Measurements from ENCODE around the gene SLC12A5. TPM values are rescaled to one million over a fixed set of nuclear protein-coding genes. Genes with fewer than 3 reads are reported as not detected.

SLC12A5 gene
- total RNA-seq, 1 experiment from 2014 or later = not detected

DNA sequence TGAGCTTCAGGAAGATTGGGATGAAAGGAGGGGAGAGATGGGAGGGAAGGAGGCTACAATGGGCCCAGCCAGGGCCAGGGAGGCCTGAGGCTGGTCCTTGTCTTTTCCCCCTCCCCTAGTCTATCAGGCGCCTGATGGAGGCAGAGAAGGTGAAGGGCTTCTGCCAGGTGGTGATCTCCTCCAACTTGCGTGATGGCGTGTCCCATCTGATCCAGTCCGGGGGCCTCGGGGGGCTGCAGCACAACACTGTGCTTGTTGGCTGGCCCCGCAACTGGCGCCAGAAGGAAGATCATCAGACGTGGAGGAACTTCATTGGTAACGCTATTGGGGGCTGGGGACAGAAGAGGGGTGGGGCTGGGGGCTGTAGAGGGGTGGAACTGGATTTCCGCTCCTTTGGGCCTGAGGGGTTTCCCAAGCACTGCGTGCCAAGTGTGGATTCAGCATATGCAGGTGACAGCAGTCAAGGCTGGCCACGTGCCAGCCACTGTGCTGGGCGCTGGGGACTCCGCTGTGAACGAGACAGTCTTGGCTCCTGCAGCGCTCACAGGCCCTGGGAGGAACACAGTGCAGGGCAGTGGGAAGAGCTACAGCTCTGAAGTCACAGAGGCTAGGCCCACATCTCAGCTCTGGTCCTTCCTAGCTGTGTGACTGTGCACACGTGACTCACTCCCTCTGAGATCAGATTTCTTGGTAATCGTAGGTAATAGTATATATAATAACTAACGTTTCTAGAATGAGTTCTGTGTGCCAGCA is 22.7 kb downstream of the SLC12A5 start:
- no peak for DNase-seq (ENCODE audit: extremely low read depth, low read depth)

DNA sequence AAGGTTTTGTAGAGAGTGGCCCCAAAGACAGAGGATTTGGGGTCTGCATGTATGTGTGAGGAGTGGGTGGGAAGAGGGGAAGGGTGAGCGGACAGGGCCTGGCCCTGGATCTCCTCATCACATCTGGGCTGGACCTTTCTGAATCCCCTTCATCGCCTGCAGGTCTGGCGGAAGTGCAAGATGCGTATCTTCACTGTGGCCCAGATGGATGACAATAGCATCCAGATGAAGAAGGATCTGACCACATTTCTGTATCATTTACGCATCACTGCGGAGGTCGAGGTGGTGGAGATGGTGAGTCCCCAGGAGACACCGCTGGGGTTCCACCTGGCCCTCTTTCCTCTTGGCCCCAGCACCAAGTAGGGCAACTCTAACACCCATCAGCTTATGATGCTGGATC is 24.4 kb downstream of the SLC12A5 start:
- DNase-seq (ENCODE audit: extremely low read depth, low read depth) = no peak

DNA sequence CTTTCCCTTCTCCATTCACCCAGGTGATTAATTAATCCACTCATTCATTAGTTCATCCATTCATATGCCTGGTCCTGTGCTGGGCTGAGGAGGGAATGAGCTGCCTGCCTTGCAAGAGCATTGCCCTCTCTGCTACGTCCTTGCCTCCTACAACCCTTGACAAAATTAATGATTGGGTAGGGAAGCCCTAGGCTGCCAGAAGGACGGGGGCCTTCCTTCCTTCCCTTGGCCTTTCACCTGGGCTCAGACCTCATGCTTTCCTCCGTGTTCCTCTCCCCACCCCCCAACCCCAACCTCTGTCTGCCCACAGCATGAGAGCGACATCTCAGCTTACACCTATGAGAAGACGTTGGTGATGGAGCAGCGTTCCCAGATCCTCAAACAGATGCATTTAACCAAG is 25.6 kb downstream of the SLC12A5 start:
- DNase-seq (ENCODE audit: extremely low read depth, low read depth) = no peak

DNA sequence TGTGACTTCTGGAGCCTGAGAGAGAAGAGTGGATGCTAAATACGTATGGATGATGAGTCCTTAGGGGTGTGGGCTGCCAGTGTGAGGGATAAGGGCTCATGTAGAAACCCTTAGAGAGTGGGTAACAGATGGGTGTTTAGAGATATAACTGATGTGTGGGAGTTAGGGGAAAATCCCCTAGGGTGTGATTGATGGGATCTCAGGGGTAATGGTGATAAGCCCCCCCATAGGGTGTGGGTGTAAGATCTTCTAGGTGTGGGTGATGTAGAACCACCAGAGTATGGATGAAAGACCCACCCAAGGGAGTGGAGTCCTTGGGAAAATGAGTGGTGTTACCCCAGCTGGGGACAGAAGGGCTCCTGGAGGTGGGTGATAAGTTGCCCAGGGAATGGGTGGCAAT is 26.3 kb downstream of the SLC12A5 start:
- DNase-seq (ENCODE audit: extremely low read depth, low read depth) = no peak

DNA sequence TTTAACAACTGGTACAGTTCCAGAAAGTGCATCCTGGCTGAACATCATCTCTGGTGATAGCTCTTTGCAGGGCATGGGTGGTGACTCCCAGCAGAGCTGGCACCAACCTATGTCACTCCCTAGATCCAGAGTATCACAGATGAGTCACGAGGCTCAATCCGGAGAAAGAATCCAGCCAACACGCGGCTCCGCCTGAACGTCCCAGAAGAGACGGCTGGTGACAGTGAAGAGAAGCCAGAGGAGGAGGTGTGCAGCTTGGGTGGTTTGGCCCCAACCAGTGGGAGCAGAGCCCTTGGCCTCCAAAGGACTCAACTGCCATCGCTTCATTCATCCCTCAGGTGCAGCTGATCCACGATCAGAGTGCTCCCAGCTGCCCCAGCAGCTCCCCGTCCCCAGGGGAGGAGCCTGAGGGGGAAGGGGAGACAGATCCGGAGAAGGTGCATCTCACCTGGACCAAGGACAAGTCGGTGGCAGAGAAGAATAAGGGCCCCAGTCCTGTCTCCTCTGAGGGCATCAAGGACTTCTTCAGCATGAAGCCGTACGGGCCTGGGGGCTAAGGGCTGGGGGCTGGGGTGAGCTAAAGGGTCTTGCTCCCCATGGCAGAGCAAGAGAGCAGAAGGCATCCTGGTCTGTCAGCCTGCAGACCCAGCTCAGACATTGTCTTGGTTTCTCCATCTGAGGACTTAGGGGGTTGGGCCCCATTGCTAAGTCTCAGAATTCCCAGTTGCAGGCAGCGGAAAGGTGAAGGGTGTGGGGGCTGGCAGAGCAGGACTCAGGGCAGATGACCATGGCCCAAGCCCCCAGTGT is 27.2 kb downstream of the SLC12A5 start:
- no peak for DNase-seq (ENCODE audit: extremely low read depth, low read depth)

DNA sequence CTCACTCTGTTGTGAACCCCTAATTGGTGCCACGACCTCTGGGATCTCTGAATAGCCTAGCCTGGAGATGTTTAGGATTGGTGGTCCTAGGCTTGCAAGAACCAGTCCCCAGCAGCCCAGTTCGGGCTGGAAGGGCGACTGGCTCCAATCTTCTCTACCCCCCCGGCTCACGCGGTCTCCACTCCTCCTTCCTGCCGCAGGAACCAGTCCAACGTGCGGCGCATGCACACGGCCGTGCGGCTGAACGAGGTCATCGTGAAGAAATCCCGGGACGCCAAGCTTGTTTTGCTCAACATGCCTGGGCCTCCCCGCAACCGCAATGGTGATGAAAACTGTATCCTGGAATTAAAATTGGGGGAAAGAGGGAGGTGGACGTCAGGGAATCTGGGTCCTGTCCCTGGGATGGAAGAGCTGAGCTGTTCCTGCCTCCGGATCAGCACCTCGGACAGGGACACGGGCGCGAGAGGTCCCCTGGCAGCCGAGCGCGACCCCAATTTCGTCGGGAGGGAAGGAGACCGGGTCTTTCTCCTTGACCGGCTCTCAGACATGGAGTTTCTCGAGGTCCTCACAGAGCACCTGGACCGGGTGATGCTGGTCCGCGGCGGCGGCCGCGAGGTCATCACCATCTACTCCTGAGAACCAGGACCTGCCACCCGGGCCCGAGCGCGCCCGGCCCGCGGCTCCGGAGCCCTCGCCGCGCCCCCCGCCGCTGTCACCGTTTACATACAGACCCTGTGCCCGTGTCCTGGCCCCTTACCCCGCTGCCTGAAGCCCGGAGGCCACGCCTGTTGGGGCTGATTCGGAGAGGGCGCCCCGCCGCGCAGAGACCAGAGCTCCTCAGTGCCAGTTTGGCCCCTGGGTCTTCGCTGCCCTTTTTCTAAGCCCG is 28.2 kb downstream of the SLC12A5 start:
- no peak for DNase-seq (ENCODE audit: extremely low read depth, low read depth)

DNA sequence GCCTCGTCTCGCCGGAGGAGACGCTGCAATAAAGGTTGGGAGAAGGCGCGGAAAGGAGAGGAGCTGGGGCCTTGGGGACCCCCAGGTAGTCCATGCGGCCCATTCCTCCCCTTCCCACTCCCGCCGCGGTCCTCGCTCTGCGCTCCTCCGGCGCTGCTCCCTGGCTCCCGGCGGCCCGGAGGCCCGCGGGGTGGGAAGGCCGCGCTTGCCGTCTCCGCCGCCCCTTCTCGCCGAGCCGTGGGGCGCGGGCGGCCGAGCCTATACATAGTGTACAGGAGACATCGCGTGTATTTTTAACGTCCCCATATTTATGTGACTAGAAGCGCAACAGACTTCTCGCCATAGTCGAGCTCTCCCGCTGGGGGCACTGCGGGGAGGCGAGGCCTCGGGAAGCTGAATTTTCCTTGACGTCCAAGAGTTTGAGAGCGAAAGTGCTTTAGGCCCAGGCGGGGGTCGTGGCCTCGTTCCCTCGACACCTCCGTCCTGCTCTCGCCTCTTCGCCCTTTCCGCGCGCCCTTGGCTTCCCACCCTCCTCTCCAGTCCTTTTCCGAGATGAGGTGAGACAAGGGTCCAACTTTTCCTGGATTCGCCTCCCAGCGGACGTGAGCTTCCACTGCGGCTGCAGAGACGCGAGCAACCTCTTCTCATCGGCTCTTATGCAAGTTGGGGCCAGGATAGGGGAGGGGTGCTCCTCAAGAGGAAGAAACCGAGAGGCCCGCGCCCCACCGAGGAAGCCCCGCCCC is 29.0 kb downstream of the SLC12A5 start:
- no peak for DNase-seq (ENCODE audit: extremely low read depth, low read depth)

DNA sequence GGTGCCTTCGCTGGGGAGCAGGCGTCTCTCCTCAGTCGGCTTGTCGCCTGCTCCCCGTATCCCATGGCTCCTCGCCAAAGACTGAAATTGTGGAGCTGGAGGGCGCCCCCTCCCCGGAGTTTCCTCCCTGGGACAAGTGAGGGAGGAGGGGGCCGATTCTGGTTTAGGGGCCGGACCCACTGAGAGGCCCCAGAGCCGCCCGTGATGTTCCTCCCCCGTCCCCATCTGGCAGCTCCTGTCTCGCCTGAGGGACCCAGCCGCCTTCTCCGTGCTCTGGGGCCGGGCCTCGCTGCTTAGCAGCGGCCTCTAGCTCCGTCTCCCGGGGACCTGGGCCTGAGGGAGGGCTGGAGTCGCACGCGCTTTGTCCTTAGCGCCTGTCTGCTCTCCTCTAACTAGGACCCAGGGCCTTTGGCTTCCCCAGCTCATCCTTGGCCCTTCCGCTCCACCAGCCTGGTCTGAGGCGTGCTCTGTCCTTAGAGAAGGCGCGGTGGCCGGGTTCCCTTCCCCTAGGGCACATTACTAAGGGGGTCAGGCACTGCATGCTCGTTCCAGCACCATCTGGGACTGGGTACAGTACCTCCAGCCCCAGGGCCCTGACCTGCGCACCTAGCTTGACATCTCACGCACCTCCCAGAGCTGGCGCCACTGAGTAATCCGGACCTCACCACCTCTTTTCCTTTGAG is 29.7 kb downstream of the SLC12A5 start:
- no peak for DNase-seq (ENCODE audit: extremely low read depth, low read depth)

DNA sequence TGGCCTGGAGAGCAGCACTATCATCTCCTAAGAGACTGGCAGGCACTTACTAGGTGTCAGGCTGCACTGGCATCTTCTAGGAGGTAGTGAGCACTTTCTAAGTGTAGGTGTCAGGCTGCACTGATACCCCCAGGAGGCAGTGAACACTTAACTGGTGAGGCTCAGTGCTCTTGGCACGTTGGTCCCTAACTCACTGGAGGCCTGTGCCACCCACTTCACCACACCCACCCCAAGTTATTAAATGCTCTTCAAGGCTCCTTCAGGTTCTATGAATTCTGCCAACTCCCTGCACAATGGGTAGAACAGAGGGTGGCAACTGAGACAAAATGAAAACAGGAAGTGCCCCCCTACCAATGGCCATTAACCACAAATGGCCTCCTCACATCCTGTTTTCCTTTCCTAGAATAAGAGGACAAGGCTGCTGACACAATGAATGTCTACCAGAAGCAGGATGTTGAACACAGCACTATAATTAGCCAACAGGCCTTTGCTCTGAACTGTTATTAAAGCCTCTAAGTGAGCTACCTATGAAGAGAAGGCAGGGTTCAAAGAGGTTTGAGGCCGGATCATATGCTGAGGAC is 31.4 kb downstream of the SLC12A5 start:
- no peak for DNase-seq (ENCODE audit: extremely low read depth, low read depth)

DNA sequence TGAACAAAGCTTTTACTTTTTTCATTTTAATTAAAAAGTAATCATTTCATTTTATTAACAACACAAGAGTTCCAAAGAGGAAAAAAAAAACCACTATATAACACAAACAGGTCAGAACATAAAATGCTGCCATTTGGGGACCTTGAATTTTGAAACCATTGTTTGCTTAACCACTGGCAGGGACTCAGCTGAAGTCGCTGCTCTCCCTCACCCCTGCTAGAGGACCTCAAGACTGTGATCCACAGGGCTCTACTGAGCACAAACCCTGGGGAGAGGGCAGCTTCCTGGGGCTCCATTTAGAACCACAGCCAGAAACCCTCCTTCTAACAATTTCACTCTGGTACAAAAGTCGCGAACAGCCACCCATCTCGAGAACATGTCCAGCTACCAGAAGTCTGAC is 32.0 kb downstream of the SLC12A5 start:
- no peak for DNase-seq (ENCODE audit: extremely low read depth, low read depth)

DNA sequence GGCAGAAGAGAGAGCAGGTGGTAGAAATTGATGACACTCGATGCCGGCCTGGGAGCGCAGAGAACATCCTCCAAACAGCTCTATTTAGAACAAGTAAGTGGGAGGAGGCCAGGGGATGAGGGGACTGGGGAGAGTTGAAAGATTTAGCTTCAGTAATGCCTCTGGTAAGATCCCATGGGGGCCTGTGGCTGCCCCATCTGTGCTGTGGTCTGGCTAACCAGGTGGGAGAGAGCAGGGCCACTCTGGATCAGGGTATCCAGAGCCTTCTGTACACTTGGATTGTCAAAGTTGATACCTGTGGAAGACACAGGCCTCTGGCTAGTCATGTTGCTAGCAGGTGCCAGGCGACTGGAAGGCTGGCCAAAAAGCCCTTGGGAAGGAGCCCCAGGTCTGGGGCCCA is 33.1 kb downstream of the SLC12A5 start:
- DNase-seq (ENCODE audit: extremely low read depth, low read depth) = no peak

DNA sequence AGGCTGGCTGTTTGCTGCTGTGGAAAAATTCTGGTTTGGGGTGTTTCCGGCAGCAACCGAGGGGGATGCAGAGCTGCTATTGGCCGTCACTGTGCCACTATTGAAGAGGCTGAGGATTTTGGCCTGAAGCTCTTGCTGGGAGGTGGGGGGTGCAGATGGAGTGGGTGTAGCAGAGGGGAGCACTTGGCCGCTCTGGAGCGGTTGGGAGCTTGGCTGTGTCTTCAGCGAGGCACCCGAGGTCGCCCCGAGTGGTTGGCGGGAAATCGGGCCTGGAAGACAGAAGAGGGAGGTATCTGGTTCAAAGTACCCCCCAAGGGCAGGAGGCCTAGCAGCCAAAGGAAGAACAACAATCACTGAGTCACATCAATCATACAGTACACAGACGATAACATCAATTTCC is 33.6 kb downstream of the SLC12A5 start:
- no peak for DNase-seq (ENCODE audit: extremely low read depth, low read depth)

DNA sequence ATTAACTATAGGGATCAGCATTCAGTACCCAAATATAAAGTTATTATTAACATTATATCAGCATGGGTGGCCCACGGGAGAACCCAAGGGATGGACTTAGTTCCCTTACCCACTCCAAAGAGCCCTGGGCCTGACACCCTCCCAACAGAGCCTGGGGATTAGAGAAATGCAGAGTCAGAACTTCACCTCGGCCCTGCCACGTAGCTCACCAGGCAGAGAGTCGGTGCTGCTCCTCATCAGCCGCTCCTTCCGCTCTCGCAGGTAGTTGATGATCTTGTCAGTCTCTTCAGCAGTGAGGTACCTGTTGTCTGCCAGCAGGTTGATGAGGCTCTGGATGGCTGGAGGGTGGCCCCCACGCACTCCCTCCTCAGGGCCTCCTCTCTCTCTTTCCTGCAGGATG is 34.1 kb downstream of the SLC12A5 start:
- DNase-seq (ENCODE audit: extremely low read depth, low read depth) = no peak

DNA sequence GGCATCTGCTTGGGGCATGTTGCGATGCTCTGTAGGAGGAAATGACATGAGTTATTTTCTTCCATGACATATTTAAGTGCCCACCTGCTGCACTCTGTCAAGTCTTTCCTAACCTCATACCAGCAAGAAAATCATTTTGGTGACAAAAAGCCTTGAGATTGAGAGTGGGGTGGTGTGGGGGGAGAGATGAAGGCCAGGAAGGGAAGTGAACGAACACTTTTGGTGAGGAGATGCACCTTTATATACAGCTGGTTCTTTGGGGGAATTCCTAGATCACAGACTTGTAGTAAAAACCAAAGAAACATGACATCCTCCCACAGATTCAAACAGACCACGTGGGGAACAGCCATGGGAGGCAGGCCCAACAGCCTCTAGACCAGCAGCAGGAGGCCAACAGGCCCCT is 34.6 kb downstream of the SLC12A5 start:
- DNase-seq (ENCODE audit: extremely low read depth, low read depth) = no peak

DNA sequence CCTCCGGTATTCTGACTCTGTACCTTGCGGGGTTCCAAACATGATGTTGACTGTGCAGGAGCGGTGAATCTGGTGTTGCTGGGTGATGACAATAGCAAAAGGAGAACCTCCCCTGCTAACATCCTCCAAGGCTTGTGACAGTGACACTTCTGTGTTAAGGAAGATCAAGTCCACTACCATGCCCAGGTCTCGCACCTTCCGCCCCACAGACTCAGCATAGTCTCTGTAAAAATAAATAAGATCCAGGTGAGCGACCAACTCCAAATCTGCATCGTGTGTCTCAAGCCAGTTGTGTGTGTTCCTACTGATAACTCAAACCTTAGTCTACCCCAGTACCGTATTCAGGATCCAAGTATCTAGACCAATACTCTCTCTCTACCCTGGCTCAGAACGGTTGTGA is 36.0 kb downstream of the SLC12A5 start:
- no peak for DNase-seq (ENCODE audit: extremely low read depth, low read depth)

DNA sequence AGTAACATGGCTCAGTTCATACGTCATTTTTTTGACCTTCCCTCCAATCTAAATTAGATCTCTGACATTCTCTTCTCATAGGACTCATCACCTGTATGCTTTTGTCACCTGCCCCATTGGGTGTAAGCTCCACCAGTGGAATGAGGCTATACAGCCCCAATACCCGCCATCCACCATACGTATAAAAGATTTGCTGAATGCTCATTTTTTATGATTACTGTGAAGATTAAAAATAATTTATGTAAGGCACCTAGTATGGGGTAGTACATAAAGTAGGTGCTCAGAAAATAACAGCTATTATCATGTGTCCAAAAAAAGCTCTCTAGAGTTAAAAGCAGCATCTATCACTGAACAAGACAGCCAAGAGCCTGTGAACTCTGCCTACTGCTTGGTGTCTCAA is 36.7 kb downstream of the SLC12A5 start:
- DNase-seq (ENCODE audit: extremely low read depth, low read depth) = no peak

DNA sequence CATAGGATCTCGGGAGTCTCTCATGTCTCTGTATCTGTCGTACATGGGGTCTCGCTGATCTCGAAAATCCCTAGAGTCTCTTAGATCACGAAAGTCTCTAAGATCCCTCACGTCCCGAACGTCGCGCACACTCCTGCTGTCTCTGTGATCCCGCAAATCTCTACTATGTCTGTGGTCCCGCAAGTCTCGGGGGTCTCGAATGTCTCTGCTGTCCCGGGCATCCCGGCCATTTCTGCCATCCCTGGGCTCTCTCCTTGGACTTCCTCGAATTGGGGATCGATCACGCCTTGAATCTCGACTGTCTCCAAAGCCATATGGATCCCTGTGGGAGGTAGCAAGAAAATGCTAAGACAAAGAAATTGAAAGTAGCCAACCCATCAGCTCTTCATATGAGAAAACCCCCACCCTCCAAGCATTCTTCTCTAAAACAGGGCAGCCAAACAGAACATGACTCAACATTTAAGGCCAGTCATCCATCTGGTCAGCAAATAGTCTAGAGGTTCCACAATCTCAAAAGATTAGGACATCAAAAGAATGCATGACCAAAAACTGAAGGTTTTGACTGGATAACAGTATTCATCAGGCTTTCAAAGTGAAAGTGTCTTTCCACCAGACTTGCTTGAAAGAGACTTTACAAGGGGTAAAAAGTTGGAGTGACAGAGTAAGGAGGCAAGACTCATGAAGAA is 41.3 kb downstream of the SLC12A5 start:
- no peak for DNase-seq (ENCODE audit: extremely low read depth, low read depth)

DNA sequence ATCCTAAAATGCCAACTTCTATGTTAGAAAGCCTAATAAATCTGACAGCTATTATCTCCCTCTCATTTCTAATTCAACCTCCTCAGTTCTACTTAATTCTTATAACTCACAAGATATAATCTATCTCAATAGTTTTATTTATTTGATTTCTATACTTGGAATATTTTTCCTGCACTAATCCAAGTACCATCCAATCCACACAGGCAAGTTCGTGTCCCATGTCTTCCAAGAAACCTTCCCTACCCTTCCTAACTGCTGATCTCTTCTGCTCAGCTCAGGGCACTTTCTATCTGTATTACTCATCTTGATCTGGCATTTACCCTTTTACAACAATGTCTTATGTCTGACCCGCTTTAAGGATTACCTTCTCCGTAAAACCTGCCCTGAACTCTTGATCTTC is 42.6 kb downstream of the SLC12A5 start:
- no peak for DNase-seq (ENCODE audit: extremely low read depth, low read depth)

DNA sequence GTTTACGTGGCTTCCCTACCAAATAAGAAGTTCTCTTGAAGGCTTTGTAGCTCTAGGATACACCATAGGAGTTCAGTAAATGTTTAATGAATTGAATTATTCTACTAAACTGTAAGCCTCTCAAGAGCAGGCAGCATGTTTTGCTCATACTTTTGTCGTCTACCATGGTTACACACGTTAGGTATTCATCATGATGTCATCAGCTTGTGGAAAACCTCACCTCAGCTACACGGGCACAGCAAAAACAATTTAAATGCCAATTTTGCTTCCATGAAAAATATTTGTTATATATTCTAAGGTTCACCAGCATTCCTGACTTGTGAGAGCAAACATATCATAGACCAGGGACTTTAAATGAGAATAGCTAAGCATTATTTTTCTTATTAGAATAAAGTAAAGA is 44.0 kb downstream of the SLC12A5 start:
- DNase-seq (ENCODE audit: extremely low read depth, low read depth) = no peak

Data from NCI-H460 (cell line).